Measurements from ENCODE around the gene MLH3.

- no peak for TF ChIP-seq CTCF (IDR thresholded peaks at IDR 0.05)
- no peak for TF ChIP-seq POLR2A (IDR thresholded peaks at IDR 0.05)
- no peak for TF ChIP-seq POLR2AphosphoS5 (IDR thresholded peaks at IDR 0.05)
These were observed 69.4 kb downstream of the MLH3 start for GRCh38 chr14:74981833-74982232.

Data from prostate gland (tissue), 2 donors.